Heart right ventricle (tissue), 16 donors: Measurements from ENCODE around the gene OGDH. TPM values are rescaled to one million over a fixed set of nuclear protein-coding genes. Genes with fewer than 3 reads are reported as not detected.

Experiments
- ATAC-seq, 8 donors: fragments of 200-7000 bp; cut with Tn5 transposase; one replicate each; pipeline ENCODE4 v1.9.1; 2020; ENCODE audit warnings: mild to moderate bottlenecking in 8 of 8, moderate library complexity in 8 of 8, moderate number of reproducible peaks in 1 of 8
- DNase-seq, 2 donors: peaks; one replicate each; pipeline ENCODE4 v3.0.0-alpha.2; 2020
- H3K27ac ChIP-seq, 10 donors: fragments of 200-600 bp; sonication (generic) in 2 of 10; one replicate each; pipeline versions ENCODE4 v1.5.0 to v1.8.0; 2020 to 2022; ENCODE audit warnings: mild to moderate bottlenecking in 3 of 10
- H3K27me3 ChIP-seq, 7 donors: fragments of 200-600 bp; one replicate each; pipeline ENCODE4 v1.8.0; 2021 to 2022; ENCODE audit warnings: mild to moderate bottlenecking in 2 of 7
- H3K36me3 ChIP-seq, 9 donors: fragments of 200-600 bp; sonication (generic) in 1 of 9; one replicate each; pipeline versions ENCODE4 v1.5.0 to v1.8.0; 2020 to 2022; ENCODE audit warnings: mild to moderate bottlenecking in 2 of 9
- H3K4me1 ChIP-seq, 9 donors: fragments of 200-600 bp; sonication (generic) in 1 of 9; one replicate each; pipeline versions ENCODE4 v1.5.0 to v1.8.0; 2020 to 2022; ENCODE audit warnings: mild to moderate bottlenecking in 4 of 9
- H3K4me3 ChIP-seq, 10 donors: fragments of 200-600 bp; sonication (generic) in 2 of 10; one replicate each; pipeline versions ENCODE4 v1.5.0 to v1.8.0; 2020 to 2022; ENCODE audit warnings: mild to moderate bottlenecking in 7 of 10, moderate library complexity in 2 of 10
- H3K9me3 ChIP-seq, 11 donors: fragments of 200-600 bp in 10 of 11; sonication (generic) in 2 of 11; one replicate each; pipeline versions ENCODE4 v1.5.0 to v1.8.0; 2013 to 2022; ENCODE audit warnings: mild to moderate bottlenecking in 2 of 11, control low read depth in 1 of 11, moderate library complexity in 1 of 11
- WGBS, 2 donors: extraction: QIAGEN DNeasy Blood & Tissue Kit; methylation state at CpG; one replicate each; pipeline ENCODE4 v1.1.7; 2013; ENCODE audit warnings: inconsistent platforms in 1 of 2; 5-methylcytosine and 5-hydroxymethylcytosine counted together
- intact Hi-C, 10 donors: fragments of 100-400 bp; cut with DNase I; formaldehyde crosslinking; loops; one replicate each; pipeline versions ENCODE4 v1.11.1 to v1.14.2; 2022
- polyA plus RNA-seq, 2 donors: library from polyadenylated mRNA; stranded (reverse); fragments of 200-250 nt; gene quantifications; one replicate each; pipeline ENCODE4 v1.2.3, GENCODE V29; 2013
- total RNA-seq, 10 donors: library from RNA; stranded (reverse); fragmentation: NEBNext Ultra II Directional in 3 of 10; extraction: Animal tissue kit (Norgen Biotek cat#: 25700) in 3 of 10; gene quantifications; one replicate each; pipeline versions ENCODE4 v1.2.1 to v1.2.4, GENCODE V29; 2021 to 2023
- TF ChIP-seq, protein P1 (sequence below), 9 donors: fragments of 200-600 bp; sonication (generic) in 2 of 9; IDR thresholded peaks; one replicate each; pipeline versions ENCODE4 v1.5.0 to v1.8.0; 2021 to 2022; ENCODE audit warnings: antibody characterized with exemption in 9 of 9, mild to moderate bottlenecking in 5 of 9, moderate library complexity in 1 of 9
- donor health status: Arrhythmogenic right ventricular cardiomyopathy.
- donor health status: ischemic (EF 13 %, LVEDD 7.1; RV severe dilation, severe dysfunction).
- donor health status: healthy with polysubstance abuse.
- donor health status: DM: no; HTN: yes; CAD: no.
- donor health status: DM: no; HTN: no; CAD: no.
- donor health status: ischemic (EF 25% LVEDD 6.9; RV normal size, moderate dysfunction).
- donor health status: ischemic (EF 25% LVEDD 5.7; RV mildly dilated, moderate dysfunction).
- donor health status: healthy.
- donor health status: DM: yes; HTN: yes; CAD: no.
- donor health status: Ischemic cardiomyopathy.
- donor health status: ischemic (EF 35%, LVEDD 5.7; RV mildly dilated, moderate dysfunction).
- donor health status: nonischemic (EF 11% LVEDD 7.7; RV severe dilation, severe dysfunction).
- donor health status: DM: yes; HTN: yes; CAD: no.
- donor health status: PGD.
- donor health status: ischemic (EF 29% LVEDD 5.4; RV normal size, mild dysfunction).
- donor health status: nonischemic (EF 23%, LVEDD 6.1; RV moderate dilation, normal function).

Gene OGDH
- total and polyA plus RNA-seq, 12 donors, result 202 to 724 (median 672) TPM

DNA sequence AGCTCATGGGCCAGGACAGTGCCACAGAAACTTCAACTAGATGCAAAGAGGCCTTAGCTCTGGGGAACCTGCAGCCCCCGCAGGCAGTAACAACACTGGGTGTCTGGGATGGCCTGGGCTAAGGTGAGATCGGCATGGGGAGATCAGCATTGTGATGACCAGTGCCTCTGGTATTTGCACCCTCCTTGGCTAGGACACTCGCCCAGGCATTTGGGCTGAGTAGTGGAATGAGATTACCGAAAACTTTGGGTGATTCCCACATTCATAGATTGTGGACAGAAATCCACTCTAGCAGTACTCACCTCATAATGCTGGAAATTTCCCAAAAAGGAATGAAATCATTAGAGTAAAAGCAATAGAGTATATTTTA, 71.7 kb downstream of the OGDH start:
- Histone ChIP-seq H3K36me3 (peaks cover 0 to 100% (median 35%) of the 10 kb centered on the region in 9 donors), H3K4me3 (no peak overlapping the region), H3K27me3 (no peaks in the 10 kb centered on the region), H3K9me3 (no peaks in the 10 kb centered on the region), H3K4me1 (peaks cover 4 to 33% (median 22%) of the 10 kb centered on the region in 9 donors), H3K27ac (peak overlapping the region; percentile 3 to 78 (median 64))
- DNase-seq (no peak), ATAC-seq (peak in 6 of 8 donors; percentile 2 to 38 (median 16))
- intact Hi-C loops, result no loop called here
- whole genome bisulfite sequencing, 2 donors, result 67 to 78% methylated on average over 4 of the region's 4 CpGs
- TF ChIP-seq, protein P1, sequence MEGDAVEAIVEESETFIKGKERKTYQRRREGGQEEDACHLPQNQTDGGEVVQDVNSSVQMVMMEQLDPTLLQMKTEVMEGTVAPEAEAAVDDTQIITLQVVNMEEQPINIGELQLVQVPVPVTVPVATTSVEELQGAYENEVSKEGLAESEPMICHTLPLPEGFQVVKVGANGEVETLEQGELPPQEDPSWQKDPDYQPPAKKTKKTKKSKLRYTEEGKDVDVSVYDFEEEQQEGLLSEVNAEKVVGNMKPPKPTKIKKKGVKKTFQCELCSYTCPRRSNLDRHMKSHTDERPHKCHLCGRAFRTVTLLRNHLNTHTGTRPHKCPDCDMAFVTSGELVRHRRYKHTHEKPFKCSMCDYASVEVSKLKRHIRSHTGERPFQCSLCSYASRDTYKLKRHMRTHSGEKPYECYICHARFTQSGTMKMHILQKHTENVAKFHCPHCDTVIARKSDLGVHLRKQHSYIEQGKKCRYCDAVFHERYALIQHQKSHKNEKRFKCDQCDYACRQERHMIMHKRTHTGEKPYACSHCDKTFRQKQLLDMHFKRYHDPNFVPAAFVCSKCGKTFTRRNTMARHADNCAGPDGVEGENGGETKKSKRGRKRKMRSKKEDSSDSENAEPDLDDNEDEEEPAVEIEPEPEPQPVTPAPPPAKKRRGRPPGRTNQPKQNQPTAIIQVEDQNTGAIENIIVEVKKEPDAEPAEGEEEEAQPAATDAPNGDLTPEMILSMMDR (IDR thresholded peaks at IDR 0.05), result no peak

DNA sequence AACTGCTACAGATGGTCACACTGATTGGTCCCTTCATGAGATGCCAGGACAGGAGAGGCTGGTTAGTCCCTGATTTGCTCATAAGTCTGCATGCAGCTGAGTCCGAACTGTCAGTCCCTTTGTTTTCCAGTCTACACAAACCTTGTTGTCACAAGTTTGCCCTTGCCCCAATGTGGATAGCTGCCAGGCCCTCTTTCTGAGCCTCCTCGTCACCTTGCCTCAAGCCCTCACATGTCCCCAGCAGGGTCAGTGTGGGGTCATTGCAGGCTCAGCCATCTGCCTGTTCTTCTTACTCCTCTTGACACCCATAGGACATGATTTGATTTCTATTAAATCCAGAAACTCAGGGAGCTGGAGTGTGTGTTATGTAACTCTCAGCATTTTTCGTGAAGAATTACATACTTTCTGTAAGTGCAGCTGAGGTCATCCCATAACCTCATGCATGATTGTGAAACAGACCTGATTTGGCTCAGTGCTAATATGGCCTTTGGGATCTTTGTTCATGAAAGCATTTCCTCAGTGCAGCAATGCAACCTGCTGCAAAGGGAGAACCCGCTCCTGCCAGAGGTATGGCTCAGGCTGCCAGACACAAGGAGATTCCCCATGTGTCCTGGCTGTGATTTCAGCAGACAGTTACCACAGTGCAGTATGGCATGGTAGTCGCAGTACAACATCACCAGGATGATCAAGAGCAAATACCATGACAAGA, 72.2 kb downstream of the OGDH start:
- H3K4me3 ChIP-seq, result no peak overlapping the region
- WGBS, 2 donors, result 47 to 57% methylated on average over 5 of the region's 5 CpGs
- H3K27ac ChIP-seq, result peak overlapping the region; percentile 3 to 78 (median 64)
- ATAC-seq (peak; percentile 56 to 85 (median 68)), DNase-seq (peak; percentile 58 to 63)
- TF ChIP-seq, protein P1 (IDR thresholded peaks at IDR 0.05), result no peak
- peaks cover 0 to 100% (median 35%) of the 10 kb centered on the region in 9 donors for H3K36me3 ChIP-seq
- no peaks in the 10 kb centered on the region for H3K9me3 ChIP-seq
- intact Hi-C loops, result no loop called here
- no peaks in the 10 kb centered on the region for H3K27me3 ChIP-seq
- peaks cover 4 to 33% (median 22%) of the 10 kb centered on the region in 9 donors for H3K4me1 ChIP-seq

- intact Hi-C loops, result no loop called here
- WGBS, 2 donors, result 95 to 96% methylated on average over 9 of the region's 9 CpGs
- H3K27ac ChIP-seq, result no peak overlapping the region
Observed at GRCh38 chr7:44681645-44682044, 75.2 kb downstream of the OGDH start.

DNA sequence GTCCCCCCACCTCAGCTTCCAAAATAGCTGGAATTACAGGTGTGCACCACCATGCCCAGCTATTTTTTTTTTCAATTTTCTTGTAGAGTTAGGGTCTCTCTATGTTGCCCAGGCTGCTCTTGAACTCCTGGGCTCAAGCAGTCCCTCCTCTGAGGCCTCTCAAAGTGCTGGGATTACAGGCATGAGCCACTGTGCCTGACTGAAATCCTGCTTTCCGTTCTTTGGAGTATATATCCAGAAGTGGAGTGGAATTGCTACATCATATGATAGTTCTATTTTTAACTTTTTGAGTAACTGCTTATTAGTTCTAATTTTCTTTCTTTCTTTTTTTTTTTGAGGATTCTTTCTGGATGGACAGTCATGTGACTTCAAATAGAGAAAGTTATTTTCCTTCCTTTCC, 79.3 kb downstream of the OGDH start:
- Histone ChIP-seq H3K4me1 (peaks cover 0 to 10% (median 7%) of the 10 kb centered on the region in 9 donors), H3K27ac (peak overlapping the region in 7 of 10 donors; percentile 10 to 52 (median 34)), H3K9me3 (no peaks in the 10 kb centered on the region), H3K4me3 (no peak overlapping the region), H3K27me3 (no peaks in the 10 kb centered on the region), H3K36me3 (peaks cover 0 to 99% (median 43%) of the 10 kb centered on the region in 9 donors)
- intact Hi-C loops, result no loop called here
- DNase-seq (no peak), ATAC-seq (peak in 2 of 8 donors; percentile 36 to 60)
- TF ChIP-seq, protein P1 (IDR thresholded peaks at IDR 0.05), result no peak
- WGBS, 2 donors, result 26 to 37% methylated on average over 1 of the region's 1 CpG

More at GRCh38 chr7:44681645-44682044, 75.2 kb downstream of the OGDH start:
- ATAC-seq (no peak), DNase-seq (no peak)
- TF ChIP-seq, protein P1 (IDR thresholded peaks at IDR 0.05), result no peak
- Histone ChIP-seq H3K9me3 (no peaks in the 10 kb centered on the region), H3K4me3 (no peak overlapping the region), H3K27me3 (no peaks in the 10 kb centered on the region), H3K36me3 (peaks cover 0 to 99% (median 27%) of the 10 kb centered on the region in 9 donors), H3K4me1 (peaks cover 4 to 41% (median 27%) of the 10 kb centered on the region in 9 donors)
